H1 (cell line): ENCODE results near the gene KRTAP10-8.

Source experiments
- EGR1 ChIP-seq: IDR thresholded peaks from 2 replicates; pipeline ENCODE4 v1.6.1; 2011; ENCODE audit warnings: low read depth, low read length, borderline replicate concordance
- EZH2 ChIP-seq: fragments of 200-600 bp; sonication (generic); IDR thresholded peaks from 2 replicates; pipeline ENCODE4 v1.7.1; 2012; ENCODE audit warnings: low read depth, mild to moderate bottlenecking, moderate library complexity, low read length, inconsistent platforms; ENCODE audit not compliant: severe bottlenecking
- GABPA ChIP-seq: IDR thresholded peaks from 2 replicates; pipeline ENCODE4 v1.6.1; 2011; ENCODE audit warnings: mild to moderate bottlenecking, low read length, moderate library complexity, borderline replicate concordance; ENCODE audit not compliant: insufficient read depth
- JUND ChIP-seq: IDR thresholded peaks from 2 replicates; pipeline ENCODE4 v1.6.1; 2011; ENCODE audit warnings: mild to moderate bottlenecking, improper control_type of control experiment, low read length
- NRF1 ChIP-seq: IDR thresholded peaks from 2 replicates; pipeline ENCODE4 v1.6.1; 2011; ENCODE audit warnings: mild to moderate bottlenecking, low read depth, low read length, improper control_type of control experiment
- POLR2AphosphoS5 ChIP-seq: IDR thresholded peaks from 2 replicates; pipeline ENCODE4 v1.6.1; 2011; ENCODE audit warnings: low read depth, low read length
- RAD21 ChIP-seq, 2 experiments: IDR thresholded peaks in 1 of 2; conservative IDR thresholded peaks in 1 of 2; 2 replicates each; pipeline ENCODE4 v1.6.1; 2011; ENCODE audit warnings: low read depth in 2 of 2, low read length in 2 of 2, improper control_type of control experiment in 1 of 2, inconsistent platforms in 1 of 2, mild to moderate bottlenecking in 1 of 2, moderate library complexity in 1 of 2
- RFX5 ChIP-seq: IDR thresholded peaks from 2 replicates; pipeline ENCODE4 v1.6.1; 2011; ENCODE audit warnings: low read depth, low read length, improper control_type of control experiment, borderline replicate concordance
- TBP ChIP-seq: IDR thresholded peaks from 2 replicates; pipeline ENCODE4 v1.6.1; 2011; ENCODE audit warnings: low read depth, low read length, improper control_type of control experiment
- TCF12 ChIP-seq: IDR thresholded peaks from 2 replicates; pipeline ENCODE4 v1.6.1; 2011; ENCODE audit warnings: low read depth, mild to moderate bottlenecking, low read length
- ZNF274 ChIP-seq: IDR thresholded peaks from 2 replicates; pipeline ENCODE4 v1.7.0; 2012; ENCODE audit warnings: low read length, borderline replicate concordance; ENCODE audit errors: extremely low read depth
- TF ChIP-seq, protein P1 (sequence below), 3 experiments: IDR thresholded peaks; 1 replicate in 2 of 3; 2 replicates in 1 of 3; pipeline versions ENCODE4 v1.5.1 to v1.6.1; 2011; ENCODE audit warnings: low read length in 3 of 3, mild to moderate bottlenecking in 3 of 3, inconsistent platforms in 2 of 3, low read depth in 1 of 3, moderate library complexity in 1 of 3; ENCODE audit not compliant: insufficient read depth in 1 of 3; ENCODE audit errors: control extremely low read depth in 1 of 3
- TF ChIP-seq, protein P2 (sequence below): IDR thresholded peaks from 2 replicates; pipeline ENCODE4 v1.6.1; 2011; ENCODE audit warnings: low read length, improper control_type of control experiment

DNA sequence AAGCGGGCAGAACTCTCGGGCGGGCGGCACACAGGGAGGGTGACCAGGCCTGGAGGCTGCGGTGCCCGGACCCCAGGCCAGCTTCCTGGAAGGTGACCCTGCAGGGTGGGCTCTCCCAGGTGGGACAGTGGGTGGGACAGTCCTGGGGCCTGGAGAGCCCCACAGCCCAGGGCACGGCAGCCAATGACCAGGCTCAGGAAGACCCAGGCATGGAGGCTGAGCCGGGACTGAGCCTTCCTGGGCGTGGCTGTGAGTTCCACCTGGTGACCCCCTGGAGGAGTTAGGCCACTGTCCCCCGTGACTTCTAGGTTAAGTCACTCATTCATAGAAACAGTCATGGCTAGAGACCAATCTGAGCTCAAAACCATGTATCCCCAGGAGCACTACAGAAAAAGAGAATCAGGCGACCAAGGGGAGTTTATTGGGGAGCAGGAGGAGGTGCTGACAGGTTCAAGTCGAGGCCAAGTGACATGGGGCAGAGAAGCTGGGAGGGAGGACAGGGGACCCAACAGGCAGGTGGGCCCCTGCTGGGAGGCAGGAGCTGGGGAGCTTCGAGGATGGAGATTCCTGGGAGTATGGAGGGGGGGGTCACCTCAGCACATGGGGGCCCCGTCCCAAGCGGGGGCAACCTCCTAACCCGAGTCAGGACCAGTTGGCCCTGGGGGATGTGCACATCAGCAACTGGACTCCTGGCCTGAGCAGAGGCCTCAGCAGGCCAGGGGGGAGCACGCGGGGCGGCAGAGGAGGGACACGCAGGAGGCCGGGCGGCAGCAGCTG is 32.6 kb upstream of the KRTAP10-8 start:
- TF ChIP-seq, protein P1, sequence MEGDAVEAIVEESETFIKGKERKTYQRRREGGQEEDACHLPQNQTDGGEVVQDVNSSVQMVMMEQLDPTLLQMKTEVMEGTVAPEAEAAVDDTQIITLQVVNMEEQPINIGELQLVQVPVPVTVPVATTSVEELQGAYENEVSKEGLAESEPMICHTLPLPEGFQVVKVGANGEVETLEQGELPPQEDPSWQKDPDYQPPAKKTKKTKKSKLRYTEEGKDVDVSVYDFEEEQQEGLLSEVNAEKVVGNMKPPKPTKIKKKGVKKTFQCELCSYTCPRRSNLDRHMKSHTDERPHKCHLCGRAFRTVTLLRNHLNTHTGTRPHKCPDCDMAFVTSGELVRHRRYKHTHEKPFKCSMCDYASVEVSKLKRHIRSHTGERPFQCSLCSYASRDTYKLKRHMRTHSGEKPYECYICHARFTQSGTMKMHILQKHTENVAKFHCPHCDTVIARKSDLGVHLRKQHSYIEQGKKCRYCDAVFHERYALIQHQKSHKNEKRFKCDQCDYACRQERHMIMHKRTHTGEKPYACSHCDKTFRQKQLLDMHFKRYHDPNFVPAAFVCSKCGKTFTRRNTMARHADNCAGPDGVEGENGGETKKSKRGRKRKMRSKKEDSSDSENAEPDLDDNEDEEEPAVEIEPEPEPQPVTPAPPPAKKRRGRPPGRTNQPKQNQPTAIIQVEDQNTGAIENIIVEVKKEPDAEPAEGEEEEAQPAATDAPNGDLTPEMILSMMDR (IDR thresholded peaks at IDR 0.05; ENCODE audit: control extremely low read depth in 1 of 3, insufficient read depth in 1 of 3, low read depth in 1 of 3, low read length in 3 of 3), result no peak
- TF ChIP-seq GABPA (no peak), RFX5 (no peak), ZNF274 (no peak), NRF1 (no peak), JUND (no peak), EGR1 (no peak), RAD21 (IDR thresholded peaks at IDR 0.05 in 1 of 2, conservative IDR thresholded peaks at IDR 0.05 in 1 of 2; ENCODE audit: low read depth in 2 of 2, low read length in 2 of 2) (no peak), POLR2AphosphoS5 (no peak), EZH2 (no peak), TBP (no peak), TCF12 (no peak)
- TF ChIP-seq, protein P2, sequence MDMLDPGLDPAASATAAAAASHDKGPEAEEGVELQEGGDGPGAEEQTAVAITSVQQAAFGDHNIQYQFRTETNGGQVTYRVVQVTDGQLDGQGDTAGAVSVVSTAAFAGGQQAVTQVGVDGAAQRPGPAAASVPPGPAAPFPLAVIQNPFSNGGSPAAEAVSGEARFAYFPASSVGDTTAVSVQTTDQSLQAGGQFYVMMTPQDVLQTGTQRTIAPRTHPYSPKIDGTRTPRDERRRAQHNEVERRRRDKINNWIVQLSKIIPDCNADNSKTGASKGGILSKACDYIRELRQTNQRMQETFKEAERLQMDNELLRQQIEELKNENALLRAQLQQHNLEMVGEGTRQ, result no peak
